Measurements from ENCODE around the gene B4GALNT4. TPM values are rescaled to one million over a fixed set of nuclear protein-coding genes. Genes with fewer than 3 reads are reported as not detected.

Gene B4GALNT4
- total and polyA plus RNA-seq, 2 of the 13 experiments (the other 11 are each of a cell fraction or from before 2014, with no cell fraction given) = 30.5 to 50.1 TPM

DNA sequence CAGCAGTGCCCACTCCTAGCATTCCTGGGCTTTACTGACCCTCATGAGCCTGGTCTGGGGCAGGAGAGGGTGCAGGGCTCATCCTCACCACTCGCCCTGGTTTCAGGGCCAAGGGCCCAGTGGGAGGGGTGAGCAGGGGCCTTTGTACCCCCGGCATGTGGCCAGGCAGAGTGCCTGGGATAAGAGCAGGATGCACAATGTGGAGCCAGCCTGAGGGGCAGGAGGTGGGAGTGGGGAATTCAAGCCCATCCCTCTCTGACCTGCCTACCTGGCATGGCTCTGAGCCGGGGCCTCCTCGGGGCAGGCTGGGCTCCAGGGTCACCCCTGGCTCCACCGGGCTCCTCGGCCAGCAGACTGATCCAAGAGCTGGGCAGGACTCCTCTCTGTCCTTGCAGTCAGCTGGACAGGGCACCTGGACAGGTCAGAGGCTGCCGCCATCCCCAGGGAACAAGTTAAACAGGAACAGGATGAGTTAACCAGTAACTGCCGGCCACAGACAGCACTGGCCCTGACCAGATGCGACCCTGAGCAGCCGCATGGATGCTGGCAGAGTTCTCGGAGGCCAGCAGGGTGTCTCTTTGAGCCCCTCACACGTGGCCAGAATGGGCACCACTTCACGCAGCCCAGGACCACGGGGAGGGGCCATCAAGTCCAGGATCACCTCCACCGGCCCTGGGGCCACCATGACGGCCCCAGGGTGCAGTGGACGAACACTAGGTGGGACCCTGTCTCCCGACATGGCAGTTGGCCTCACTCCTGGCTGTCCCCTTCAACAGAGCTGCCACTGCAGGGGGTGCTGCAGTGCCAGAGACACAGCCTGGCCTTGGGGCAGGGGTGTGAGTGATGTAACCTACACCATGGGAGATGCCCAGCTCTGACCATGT is 40.5 kb downstream of the B4GALNT4 start (continued):
- TF ChIP-seq ZNF160 (CRISPR knock-in tag; IDR thresholded peaks at IDR 0.05) (no peak), ZNF580 (CRISPR knock-in tag; IDR thresholded peaks at IDR 0.05; ENCODE audit: borderline replicate concordance, low read depth) (no peak), CENPT (CRISPR knock-in tag; IDR thresholded peaks at IDR 0.05; ENCODE audit: low read depth) (peak; percentile 52; the same call in 1 of the 2 replicates), ZC3H13 (CRISPR knock-in tag; IDR thresholded peaks at IDR 0.05) (0 out of 2 replicates have a peak, but pooled peaks have one; percentile 22), SRSF1 (optimal IDR thresholded peaks at IDR 0.05; ENCODE audit: low read depth, low read length) (peak; percentile 50), SAFB2 (CRISPR knock-in tag; IDR thresholded peaks at IDR 0.05; ENCODE audit: borderline replicate concordance, low read depth) (peak; percentile 37; the same call in 1 of the 2 replicates), FOXO4 (CRISPR knock-in tag; conservative IDR thresholded peaks at IDR 0.05) (no peak), ZBTB2 (CRISPR knock-in tag; IDR thresholded peaks at IDR 0.05; ENCODE audit: low read depth) (no peak), KIAA2018 (CRISPR knock-in tag; IDR thresholded peaks at IDR 0.05; ENCODE audit: borderline replicate concordance) (no peak), TOE1 (CRISPR knock-in tag; IDR thresholded peaks at IDR 0.05) (no peak), LCORL (IDR thresholded peaks at IDR 0.05) (no peak), LCORL (CRISPR knock-in tag; IDR thresholded peaks at IDR 0.05) (peak; percentile 73), ZMYM4 (CRISPR knock-in tag; IDR thresholded peaks at IDR 0.05) (0 out of 2 replicates have a peak, but pooled peaks have one; percentile 36)
- TF ChIP-seq, protein P1, sequence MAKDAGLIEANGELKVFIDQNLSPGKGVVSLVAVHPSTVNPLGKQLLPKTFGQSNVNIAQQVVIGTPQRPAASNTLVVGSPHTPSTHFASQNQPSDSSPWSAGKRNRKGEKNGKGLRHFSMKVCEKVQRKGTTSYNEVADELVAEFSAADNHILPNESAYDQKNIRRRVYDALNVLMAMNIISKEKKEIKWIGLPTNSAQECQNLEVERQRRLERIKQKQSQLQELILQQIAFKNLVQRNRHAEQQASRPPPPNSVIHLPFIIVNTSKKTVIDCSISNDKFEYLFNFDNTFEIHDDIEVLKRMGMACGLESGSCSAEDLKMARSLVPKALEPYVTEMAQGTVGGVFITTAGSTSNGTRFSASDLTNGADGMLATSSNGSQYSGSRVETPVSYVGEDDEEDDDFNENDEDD (CRISPR knock-in tag; IDR thresholded peaks at IDR 0.05; ENCODE audit: borderline replicate concordance) = peak; percentile 52; the same call in 1 of the 2 replicates
